ENCODE data around the gene CETN3.
A peak's percentile ranks its signal among the peaks of the same experiment; 100 is the strongest.

DNA sequence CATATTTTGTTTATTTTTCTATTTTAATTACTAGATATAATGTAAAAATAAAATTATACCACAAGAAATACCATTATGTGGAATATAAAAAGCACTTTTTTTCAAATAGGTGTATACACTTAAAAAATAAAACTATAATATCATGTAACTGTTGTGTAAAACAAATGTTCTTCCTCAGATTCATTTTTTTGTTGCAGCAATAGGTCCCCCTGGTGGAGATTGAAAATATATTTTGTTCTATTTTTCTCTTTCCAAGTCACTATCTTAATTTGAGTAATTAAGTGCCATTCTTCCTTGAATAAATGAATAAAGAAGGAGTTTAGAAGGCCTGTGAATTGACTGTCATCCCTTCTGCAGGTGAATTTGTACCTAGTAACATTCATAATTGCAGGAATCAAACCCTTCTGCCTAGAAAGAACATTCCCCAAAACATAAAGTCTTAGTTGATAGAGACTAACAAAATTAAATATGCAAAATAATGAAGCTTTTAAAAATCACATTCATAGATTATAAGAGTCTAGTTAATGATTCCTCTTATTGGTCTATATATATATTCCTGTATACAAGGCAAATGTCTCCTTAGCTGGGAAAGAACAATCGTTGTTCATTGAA lies 23.4 kb downstream of the CETN3 start:
- peak; percentile 72 for TF ChIP-seq CTCF (conservative IDR thresholded peaks at IDR 0.05; ENCODE audit: low read depth, low read length)
- no peak for TF ChIP-seq EZH2 (IDR thresholded peaks at IDR 0.05; ENCODE audit: low read length, unreplicated experiment)

Data from PC-3 (cell line).